HG03066 (cell line): Measurements from ENCODE around the gene PTPRD.

ENCODE experiments used
- ATAC-seq: cut with Tn5 transposase; IDR thresholded peaks from one replicate; pipeline ENCODE4 v1.9.1; 2021; ENCODE audit warnings: low read depth; ENCODE audit not compliant: unreplicated experiment

PTPRD gene

DNA sequence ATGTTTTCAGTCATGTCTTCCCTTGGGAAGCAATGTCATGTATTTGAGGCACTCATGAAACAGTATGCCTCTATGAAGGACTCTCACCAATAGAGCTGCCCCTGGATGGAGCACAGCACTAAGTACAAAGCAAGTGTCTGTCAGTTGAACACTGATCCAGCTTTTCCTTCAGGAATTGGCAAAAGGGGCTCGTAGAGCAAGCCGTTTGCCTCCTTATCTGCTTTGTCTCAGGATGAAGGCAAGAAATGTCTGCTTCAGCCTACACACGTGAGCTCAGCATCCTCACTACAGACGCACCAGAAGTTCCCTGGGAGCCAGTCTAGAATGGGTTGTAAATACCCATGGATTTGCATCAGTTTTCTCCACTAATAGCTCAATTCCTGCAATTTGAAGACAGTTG, 2070.3 kb downstream of the PTPRD start:
- no peak for ATAC-seq

DNA sequence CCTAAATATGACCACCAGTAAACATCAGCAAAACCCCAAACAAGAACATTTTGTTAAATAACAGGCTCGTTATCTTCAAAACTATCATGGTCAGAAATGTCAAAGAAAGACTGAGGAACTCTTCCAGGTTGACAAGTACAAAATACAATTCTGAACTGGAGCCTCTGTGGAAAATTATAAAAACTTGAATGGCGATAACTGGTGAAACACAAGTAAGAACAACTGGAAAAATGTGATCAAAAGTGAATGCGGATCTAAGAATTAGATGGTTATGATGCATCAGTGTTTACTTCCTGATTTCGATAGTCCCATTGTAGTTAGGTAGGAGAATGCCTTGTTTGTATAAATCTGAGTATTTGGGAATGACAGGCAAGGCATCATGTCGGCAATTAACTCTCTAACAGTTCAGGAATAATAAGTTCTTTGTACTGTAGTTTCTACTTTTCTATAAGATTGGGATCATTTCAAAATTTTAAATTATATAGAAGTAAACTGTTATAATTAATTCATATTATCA, 2073.1 kb downstream of the PTPRD start:
- ATAC-seq = no peak

DNA sequence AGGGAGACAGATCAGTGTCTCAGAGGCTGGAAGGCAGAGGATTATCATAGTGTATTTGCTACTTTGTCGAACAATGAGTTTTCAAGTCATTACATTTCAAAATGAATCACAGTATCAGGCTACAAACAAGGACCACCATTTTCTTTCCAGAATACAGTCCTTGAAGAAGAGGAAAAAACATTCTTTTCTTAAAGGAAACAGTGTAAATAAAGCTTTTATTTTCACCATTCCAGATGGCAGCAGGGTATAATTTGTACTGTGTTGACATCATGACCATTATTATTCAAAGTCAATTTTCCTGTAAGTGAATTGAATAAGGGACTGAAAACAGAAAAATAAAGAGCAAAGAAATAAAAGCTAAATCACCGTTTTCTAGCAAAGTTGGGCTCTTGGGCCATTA, 2076.0 kb downstream of the PTPRD start:
- ATAC-seq = no peak

DNA sequence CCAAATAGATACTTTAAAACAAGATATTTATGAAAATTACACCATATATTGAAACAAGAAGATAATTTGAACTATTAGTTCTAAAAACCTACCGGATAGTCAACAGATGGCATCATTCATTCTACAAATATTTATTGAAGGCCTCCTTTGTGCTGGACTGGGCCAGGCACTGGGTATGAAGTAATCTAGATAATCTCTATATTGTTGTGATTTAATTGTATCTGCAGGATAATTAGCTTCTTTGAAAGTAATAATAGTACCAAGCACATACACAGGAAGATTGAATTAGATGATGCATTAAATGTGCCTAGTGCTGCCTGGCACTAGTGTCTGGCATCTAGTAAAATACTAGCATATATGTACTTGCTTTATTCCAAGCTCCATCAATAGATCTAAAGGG, 2078.0 kb downstream of the PTPRD start:
- no peak for ATAC-seq

DNA sequence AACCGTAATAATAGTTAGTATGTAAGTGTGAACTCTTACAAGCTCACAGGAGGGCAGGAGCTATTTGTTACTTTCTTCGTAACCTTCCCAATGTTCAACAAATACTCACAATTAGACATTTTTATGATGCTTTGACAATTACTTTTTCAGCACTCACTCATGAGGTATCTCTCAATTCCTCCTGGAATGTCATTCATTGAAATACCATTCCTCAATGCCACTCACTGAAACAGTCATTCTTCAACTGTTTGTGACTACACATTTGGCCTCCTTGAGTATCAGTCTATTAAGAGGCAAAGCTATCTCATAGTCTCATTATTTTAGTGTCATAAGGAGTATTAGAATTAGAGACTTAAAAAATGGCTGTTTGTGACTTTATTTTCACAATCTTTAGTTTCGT, 2079.1 kb downstream of the PTPRD start:
- ATAC-seq = no peak

DNA sequence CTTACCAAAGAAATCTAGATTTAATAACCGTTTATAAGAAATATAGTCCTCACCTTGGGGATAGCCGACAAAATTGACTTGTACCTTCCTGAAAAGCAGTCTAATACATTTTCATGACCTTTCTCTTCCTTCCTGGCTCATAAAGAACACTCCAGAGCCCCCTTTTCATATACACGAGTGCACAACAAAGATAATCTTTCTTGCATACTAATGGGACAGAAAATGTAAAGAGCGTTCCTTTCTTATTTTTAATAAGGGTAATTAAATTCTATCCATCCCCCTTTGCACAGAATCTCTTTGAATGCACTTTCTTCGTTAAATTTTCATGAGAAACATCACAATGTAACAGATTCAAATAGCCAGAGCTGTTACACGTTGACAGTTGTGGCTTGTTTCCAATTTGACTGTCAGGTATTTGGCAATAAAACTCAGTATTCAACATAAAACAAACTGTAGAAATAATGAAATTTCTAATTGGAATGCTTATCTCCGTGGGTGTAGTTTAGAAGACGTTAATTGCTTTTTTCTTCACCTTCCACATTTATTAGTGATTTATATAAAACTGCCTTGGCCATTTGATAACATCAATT, 2080.9 kb downstream of the PTPRD start:
- no peak for ATAC-seq

- ATAC-seq = no peak
Observed at GRCh38 chr9:8521112-8521511, 2091.7 kb downstream of the PTPRD start.

GRCh38 chr9:8515748-8516147, 2097.1 kb downstream of the PTPRD start:
- no peak for ATAC-seq

GRCh38 chr9:8514760-8515159, 2098.0 kb downstream of the PTPRD start:
- no peak for ATAC-seq

- ATAC-seq = no peak
Observed at GRCh38 chr9:8508671-8509290, 2104.0 kb downstream of the PTPRD start.

DNA sequence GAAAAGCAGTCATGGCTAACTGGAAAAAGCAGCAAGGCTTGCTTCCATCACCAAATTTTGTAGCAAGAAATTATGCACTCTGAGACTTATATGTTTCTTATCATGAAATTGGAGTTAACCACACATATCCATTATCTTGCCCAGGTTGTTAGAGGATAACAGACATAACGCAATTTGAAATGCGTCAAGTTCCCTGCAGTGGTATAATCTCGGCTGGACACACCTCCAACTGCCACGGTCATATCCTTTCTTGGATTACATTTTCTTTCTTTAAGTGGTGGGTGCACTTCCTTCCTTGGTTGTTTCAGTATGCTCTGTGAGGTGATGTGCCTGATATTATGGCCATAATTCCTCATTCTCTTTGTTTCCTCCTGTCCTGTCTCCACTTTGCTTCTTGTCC, 2118.2 kb downstream of the PTPRD start:
- no peak for ATAC-seq

GRCh38 chr9:8492679-8493078, 2120.1 kb downstream of the PTPRD start:
- no peak for ATAC-seq

DNA sequence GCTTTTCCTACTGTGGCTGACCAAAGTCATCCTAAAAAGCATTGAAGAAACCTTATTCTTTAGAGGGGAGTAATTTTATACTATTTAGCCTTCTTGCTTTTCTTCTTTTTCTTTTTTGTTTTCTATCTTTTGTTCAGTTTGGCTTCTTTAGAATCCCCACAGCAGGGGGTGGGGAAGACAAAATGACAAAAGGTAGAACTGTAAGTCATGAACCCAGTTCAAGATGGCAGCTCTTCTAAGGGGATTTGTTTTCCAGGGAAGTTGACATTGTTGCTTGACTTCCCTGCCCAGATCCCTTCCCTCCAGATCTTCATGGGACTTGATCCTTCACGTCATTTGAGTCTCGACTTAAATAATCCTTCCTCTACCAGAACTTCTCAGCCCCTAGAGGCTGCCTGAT, 2120.8 kb downstream of the PTPRD start:
- no peak for ATAC-seq

DNA sequence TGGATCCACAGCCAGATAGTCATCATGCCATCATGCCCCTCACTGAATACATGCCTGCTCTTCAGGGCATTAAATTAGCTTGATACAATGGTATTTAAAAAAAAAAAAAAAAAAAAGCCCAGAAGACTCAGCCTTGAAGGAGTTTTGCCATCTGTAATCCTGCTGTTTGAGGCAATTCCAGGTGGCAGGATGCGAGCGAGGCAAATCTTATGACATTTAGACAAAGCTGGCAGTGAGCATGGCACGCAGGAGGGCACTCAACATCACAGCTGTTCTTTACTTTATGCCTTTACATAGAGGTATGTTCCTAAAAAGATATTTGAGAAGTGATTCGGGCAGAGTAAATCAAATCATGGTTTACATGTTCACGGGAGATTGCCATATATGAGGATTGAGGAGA, 2121.2 kb downstream of the PTPRD start:
- no peak for ATAC-seq

DNA sequence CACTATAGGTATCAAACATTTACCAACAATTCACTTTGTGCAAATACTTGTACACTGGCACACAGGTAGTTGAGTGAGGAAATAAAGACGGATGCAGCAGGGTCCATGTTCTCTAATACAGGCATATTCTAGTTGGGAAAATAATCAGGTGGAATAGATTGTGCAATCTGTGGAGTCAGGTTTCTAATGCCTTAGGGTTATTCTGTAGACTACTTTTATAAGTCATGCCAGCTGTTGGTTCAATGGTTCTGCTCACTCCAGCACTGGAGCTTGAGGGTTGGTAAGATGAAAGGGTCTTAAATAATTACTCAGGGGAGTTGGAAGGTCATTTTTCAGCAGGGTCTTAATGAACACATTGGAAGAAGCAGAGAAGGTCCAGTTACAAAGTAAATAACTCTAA, 2123.0 kb downstream of the PTPRD start:
- ATAC-seq = no peak

GRCh38 chr9:8486095-8486494, 2126.7 kb downstream of the PTPRD start:
- ATAC-seq = no peak

DNA sequence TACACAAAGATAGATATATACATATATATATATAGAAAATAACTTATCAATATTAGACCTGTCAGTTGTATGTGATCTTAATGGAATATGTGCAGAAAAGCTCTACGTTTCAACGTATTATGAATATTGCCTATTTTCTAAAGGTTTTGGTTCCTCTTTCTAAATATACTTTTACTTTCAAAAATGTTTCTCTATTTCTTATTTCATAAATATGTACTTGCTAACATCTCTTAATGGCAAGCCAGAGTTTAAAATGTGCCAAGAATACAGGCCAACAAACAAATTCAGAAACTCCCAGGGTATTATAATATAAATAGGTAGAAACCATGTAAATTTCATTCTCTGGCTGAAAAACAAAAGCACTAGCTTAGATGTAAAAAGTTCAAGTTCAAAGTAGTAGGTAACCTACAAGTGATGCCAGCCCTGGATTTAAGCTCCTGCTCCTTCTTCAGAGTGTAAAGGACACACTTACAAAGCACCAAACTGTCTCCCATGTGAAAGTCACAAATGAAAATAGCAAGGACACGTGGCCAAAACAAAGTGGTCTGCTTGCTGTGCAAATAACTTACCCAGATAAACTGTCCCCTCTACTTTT, 2128.1 kb downstream of the PTPRD start:
- ATAC-seq = no peak

GRCh38 chr9:8477450-8477849, 2135.4 kb downstream of the PTPRD start:
- no peak for ATAC-seq

DNA sequence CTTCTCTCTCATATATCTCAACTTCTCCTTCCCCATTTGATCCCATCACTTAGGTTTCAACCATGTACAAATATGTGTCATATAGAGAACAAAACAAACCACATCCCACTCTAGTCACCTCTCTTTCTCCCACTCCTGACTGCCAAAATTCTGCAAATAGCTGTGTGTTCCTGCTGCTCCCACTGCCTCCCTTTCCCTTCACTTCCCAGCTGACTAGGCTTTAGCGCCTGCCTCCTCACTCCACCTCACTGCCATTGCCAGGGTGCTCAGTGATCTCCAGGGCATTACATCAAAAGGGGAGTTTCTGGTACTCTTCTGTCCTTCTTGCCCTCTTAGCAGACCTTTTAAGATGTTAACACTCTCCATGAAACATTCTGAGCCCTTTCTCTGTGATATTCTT, 2137.9 kb downstream of the PTPRD start:
- ATAC-seq = no peak

DNA sequence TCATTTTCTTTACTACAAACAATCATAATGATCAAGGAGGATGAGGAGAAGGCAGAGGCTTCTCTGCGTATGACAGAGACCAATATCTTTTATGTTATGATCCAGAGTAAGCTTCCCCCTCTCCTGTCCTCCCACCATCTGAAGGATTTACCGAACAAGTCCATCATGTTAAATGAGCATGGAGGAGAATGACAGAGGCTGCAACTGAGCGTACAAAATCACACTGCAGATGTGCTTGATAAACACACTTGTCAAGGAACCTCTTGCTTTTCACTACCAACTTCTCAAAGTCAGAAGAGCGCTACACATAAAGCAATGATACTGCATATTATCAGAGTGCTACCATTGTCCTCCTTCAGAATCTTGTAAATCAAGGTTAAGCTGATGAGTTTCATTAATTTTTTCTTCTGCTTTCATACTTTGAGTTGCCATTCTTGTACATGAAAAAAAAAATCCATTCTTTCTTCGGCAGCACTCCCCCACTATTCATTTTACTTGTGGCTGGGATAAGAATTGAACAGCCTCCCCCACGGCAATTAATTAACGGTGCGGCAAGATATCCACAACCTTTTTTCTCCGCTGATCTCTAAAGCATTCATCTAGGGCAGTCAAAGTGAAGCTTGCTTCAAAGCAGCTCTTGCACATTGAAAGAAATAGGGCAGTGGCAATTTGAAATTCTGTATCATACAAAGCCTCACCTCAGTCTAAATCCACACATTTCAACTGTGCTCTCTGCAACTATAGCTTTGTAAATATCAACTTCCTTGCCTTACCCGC, 2139.4 kb downstream of the PTPRD start:
- no peak for ATAC-seq

DNA sequence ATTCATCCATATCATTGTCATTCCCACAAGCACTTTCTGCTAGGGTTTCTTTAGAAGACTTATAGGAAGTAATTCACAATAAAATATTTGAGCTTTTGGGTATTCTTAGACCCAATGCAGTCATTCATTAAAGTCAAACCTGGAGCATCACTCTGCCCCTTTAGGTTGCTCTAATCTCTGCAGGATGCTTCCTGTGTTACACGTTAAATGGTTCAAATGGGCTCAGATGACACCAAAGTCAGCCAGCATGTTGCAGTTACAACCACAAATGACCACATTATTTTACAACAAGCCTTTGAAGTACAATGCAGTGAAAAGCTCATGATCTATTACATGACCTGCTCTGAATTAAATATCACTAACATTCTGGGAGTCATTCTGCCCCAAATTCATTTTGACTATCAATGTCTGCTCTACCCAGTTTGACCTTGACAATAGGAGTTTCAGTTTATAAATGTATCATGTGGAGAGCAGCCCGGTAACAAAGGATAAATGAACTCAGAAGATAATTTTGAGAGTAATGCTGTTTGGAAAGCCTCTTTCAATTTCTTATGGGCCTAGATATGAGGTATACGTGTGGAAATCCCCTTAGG, 2144.7 kb downstream of the PTPRD start:
- no peak for ATAC-seq
